OCI-LY1 (cell line): ENCODE results near the gene YPEL4.

ENCODE experiments used
- H2AFZ ChIP-seq: fragments of 200-600 bp; sonication (generic), shearing (Covaris generic); 2 replicates; pipeline ENCODE4 v1.6.0; 2014; ENCODE audit warnings: antibody characterized with exemption, mild to moderate bottlenecking, low read length
- H3F3A ChIP-seq: fragments of 200-600 bp; sonication (generic), shearing (Covaris generic); 2 replicates; pipeline ENCODE4 v1.6.0; 2014; ENCODE audit warnings: mild to moderate bottlenecking, antibody characterized with exemption, low read length, moderate library complexity; ENCODE audit not compliant: insufficient read depth
- H3K27ac ChIP-seq: fragments of 200-600 bp; sonication (generic); 2 replicates; pipeline ENCODE4 v1.5.1; 2014; ENCODE audit warnings: low read length, mixed run types, mild to moderate bottlenecking, low read depth; ENCODE audit not compliant: poor library complexity, severe bottlenecking
- H3K27me3 ChIP-seq: fragments of 200-600 bp; sonication (generic); 2 replicates; pipeline ENCODE4 v1.6.0; 2014; ENCODE audit warnings: antibody characterized with exemption, mild to moderate bottlenecking, low read length, moderate library complexity; ENCODE audit not compliant: insufficient read depth
- H3K36me3 ChIP-seq: fragments of 200-600 bp; sonication (generic); 2 replicates; pipeline ENCODE4 v1.6.1; 2014; ENCODE audit warnings: mild to moderate bottlenecking, antibody characterized with exemption, low read length, moderate library complexity, mixed read lengths; ENCODE audit not compliant: insufficient read depth
- H3K4me1 ChIP-seq: fragments of 200-600 bp; sonication (generic); 2 replicates; pipeline ENCODE4 v1.5.1; 2014; ENCODE audit warnings: mild to moderate bottlenecking, low read length, moderate library complexity; ENCODE audit not compliant: insufficient read depth, severe bottlenecking
- H3K4me2 ChIP-seq: fragments of 200-600 bp; sonication (generic), shearing (Covaris generic); 2 replicates; pipeline ENCODE4 v1.6.1; 2014; ENCODE audit warnings: low read length
- H3K4me3 ChIP-seq: fragments of 200-600 bp; sonication (generic); 2 replicates; pipeline ENCODE4 v1.5.1; 2014; ENCODE audit warnings: low read length, low read depth, mild to moderate bottlenecking, mixed read lengths; ENCODE audit not compliant: poor library complexity, severe bottlenecking
- H3K79me2 ChIP-seq: fragments of 200-600 bp; shearing (Covaris generic); 2 replicates; pipeline ENCODE4 v1.6.1; 2016; ENCODE audit warnings: mixed run types, low read length, mixed read lengths; ENCODE audit not compliant: insufficient read depth
- H3K9ac ChIP-seq: fragments of 200-600 bp; sonication (generic), shearing (Covaris generic); 2 replicates; pipeline ENCODE4 v1.6.1; 2014; ENCODE audit warnings: mild to moderate bottlenecking, low read length, mixed read lengths
- H3K9me2 ChIP-seq: fragments of 200-600 bp; sonication (generic), shearing (Covaris generic); 2 replicates; pipeline ENCODE4 v1.6.1; 2014; ENCODE audit warnings: low read depth, mild to moderate bottlenecking, low read length, mixed read lengths
- H3K9me3 ChIP-seq: fragments of 200-600 bp; shearing (Covaris generic); 2 replicates; pipeline ENCODE4 v1.6.1; 2014; ENCODE audit warnings: low read length, mixed read lengths
- H4K20me1 ChIP-seq: fragments of 200-600 bp; sonication (generic), shearing (Covaris generic); 2 replicates; pipeline ENCODE4 v1.6.0; 2016; ENCODE audit warnings: mild to moderate bottlenecking, low read length; ENCODE audit not compliant: insufficient read depth
- TF ChIP-seq, protein P1 (sequence below): fragments of 200-600 bp; sonication (generic), shearing (Covaris generic); IDR thresholded peaks from 2 replicates; pipeline ENCODE4 v1.5.1; 2017; ENCODE audit warnings: mild to moderate bottlenecking, antibody characterized with exemption, low read length, moderate library complexity, mixed read lengths

YPEL4 gene

DNA sequence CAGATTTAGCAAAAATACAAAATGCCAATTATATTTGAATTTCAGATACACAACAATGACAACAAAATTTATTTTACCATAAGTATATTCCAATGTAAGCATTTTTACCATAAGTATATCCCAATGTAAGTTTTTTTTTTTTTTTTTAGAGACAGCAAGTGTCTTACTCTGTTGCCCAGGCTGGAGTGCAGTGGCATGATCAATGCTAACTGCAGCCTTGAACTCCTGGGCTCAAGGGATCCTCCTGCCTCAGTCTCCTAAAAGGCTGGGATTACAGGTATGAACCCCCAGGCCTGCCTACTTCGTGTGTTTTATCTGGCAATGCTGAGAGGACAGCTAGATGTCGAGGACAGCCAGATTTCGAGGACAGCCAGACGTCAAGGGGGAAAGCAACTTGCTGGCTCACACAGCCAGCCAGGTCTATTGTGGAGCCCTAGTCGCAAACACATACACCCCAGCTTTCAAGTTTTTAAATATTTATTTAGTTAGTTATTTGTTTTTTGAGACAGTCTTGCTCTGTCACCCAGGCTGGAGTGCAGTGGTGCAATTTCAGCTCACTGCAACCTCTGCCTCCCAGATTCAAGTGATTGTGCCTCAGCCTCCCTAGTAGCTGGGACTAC lies 53.3 kb downstream of the YPEL4 start:
- Histone ChIP-seq H2AFZ (no peak overlapping the region), H3K4me1 (no peaks in the 10 kb centered on the region), H3K4me3 (no peak overlapping the region), H4K20me1 (no peaks in the 10 kb centered on the region), H3K27me3 (peaks cover 7% of the 10 kb centered on the region; the same call in 1 of the 2 replicates), H3K9ac (no peak overlapping the region), H3K79me2 (no peaks in the 10 kb centered on the region), H3K9me3 (no peaks in the 10 kb centered on the region), H3K27ac (no peak overlapping the region), H3K9me2 (no peaks in the 10 kb centered on the region), H3K4me2 (no peak overlapping the region), H3F3A (no peaks in the 10 kb centered on the region), H3K36me3 (no peaks in the 10 kb centered on the region)
- TF ChIP-seq, protein P1, sequence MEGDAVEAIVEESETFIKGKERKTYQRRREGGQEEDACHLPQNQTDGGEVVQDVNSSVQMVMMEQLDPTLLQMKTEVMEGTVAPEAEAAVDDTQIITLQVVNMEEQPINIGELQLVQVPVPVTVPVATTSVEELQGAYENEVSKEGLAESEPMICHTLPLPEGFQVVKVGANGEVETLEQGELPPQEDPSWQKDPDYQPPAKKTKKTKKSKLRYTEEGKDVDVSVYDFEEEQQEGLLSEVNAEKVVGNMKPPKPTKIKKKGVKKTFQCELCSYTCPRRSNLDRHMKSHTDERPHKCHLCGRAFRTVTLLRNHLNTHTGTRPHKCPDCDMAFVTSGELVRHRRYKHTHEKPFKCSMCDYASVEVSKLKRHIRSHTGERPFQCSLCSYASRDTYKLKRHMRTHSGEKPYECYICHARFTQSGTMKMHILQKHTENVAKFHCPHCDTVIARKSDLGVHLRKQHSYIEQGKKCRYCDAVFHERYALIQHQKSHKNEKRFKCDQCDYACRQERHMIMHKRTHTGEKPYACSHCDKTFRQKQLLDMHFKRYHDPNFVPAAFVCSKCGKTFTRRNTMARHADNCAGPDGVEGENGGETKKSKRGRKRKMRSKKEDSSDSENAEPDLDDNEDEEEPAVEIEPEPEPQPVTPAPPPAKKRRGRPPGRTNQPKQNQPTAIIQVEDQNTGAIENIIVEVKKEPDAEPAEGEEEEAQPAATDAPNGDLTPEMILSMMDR = no peak
